ENCODE data around the gene TUBB2A.
"Not testable (repeated sequence)": the region's sequence is repeated elsewhere in the genome, so short reads cannot be mapped to it uniquely, and the experiment has no call there.

TUBB2A gene

GRCh38 chr6:3152689-3153088, 4.7 kb downstream of the TUBB2A start:
- Histone ChIP-seq H3K9me3 (ENCODE audit: control insufficient read depth in 2 of 2, low read length in 2 of 2) (no peaks in the 10 kb centered on the region), H3K36me3 (ENCODE audit: control insufficient read depth in 2 of 2, insufficient read depth in 2 of 2, low read length in 2 of 2) (peaks cover 8 to 14% of the 10 kb centered on the region in 2 donors), H3K4me3 (ENCODE audit: low read length in 2 of 2) (no peak overlapping the region), H3K4me1 (ENCODE audit: control insufficient read depth, insufficient read depth, low read length) (peaks cover 15% of the 10 kb centered on the region), H3K27me3 (ENCODE audit: control insufficient read depth in 1 of 2, insufficient read depth in 2 of 2, low read length in 2 of 2) (no peaks in the 10 kb centered on the region), H3K27ac (ENCODE audit: low read length) (no peak overlapping the region), H3K9ac (ENCODE audit: low read length in 2 of 2) (no peak overlapping the region)

GRCh38 chr6:3151691-3152090, 5.7 kb downstream of the TUBB2A start:
- peaks cover 12 to 17% of the 10 kb centered on the region in 2 donors for H3K36me3 ChIP-seq (ENCODE audit: control insufficient read depth in 2 of 2, insufficient read depth in 2 of 2, low read length in 2 of 2)
- no peaks in the 10 kb centered on the region for H3K9me3 ChIP-seq (ENCODE audit: control insufficient read depth in 2 of 2, low read length in 2 of 2)
- H3K9ac ChIP-seq (ENCODE audit: low read length in 2 of 2) = peak overlapping the region in 1 of 2 donors; percentile 29
- H3K27me3 ChIP-seq (ENCODE audit: control insufficient read depth in 1 of 2, insufficient read depth in 2 of 2, low read length in 2 of 2) = no peaks in the 10 kb centered on the region
- peaks cover 15% of the 10 kb centered on the region for H3K4me1 ChIP-seq (ENCODE audit: control insufficient read depth, insufficient read depth, low read length)
- H3K27ac ChIP-seq (ENCODE audit: low read length) = no peak overlapping the region
- H3K4me3 ChIP-seq (ENCODE audit: low read length in 2 of 2) = no peak overlapping the region

GRCh38 chr6:3147914-3148757, 9.2 kb downstream of the TUBB2A start:
- no peak overlapping the region for H3K4me3 ChIP-seq (ENCODE audit: low read length in 2 of 2)
- H3K9me3 ChIP-seq (ENCODE audit: control insufficient read depth in 2 of 2, low read length in 2 of 2) = no peaks in the 10 kb centered on the region
- peaks cover 7% of the 10 kb centered on the region for H3K4me1 ChIP-seq (ENCODE audit: control insufficient read depth, insufficient read depth, low read length)
- H3K9ac ChIP-seq (ENCODE audit: low read length in 2 of 2) = no peak overlapping the region
- peaks cover 16 to 23% of the 10 kb centered on the region in 2 donors for H3K36me3 ChIP-seq (ENCODE audit: control insufficient read depth in 2 of 2, insufficient read depth in 2 of 2, low read length in 2 of 2)
- H3K27me3 ChIP-seq (ENCODE audit: control insufficient read depth in 1 of 2, insufficient read depth in 2 of 2, low read length in 2 of 2) = no peaks in the 10 kb centered on the region
- H3K27ac ChIP-seq (ENCODE audit: low read length) = no peak overlapping the region

- Histone ChIP-seq H3K9me3 (ENCODE audit: control insufficient read depth in 2 of 2, low read length in 2 of 2) (no peaks in the 10 kb centered on the region), H3K27me3 (ENCODE audit: control insufficient read depth in 1 of 2, insufficient read depth in 2 of 2, low read length in 2 of 2) (no peaks in the 10 kb centered on the region), H3K4me3 (ENCODE audit: low read length in 2 of 2) (no peak overlapping the region), H3K27ac (ENCODE audit: low read length) (no peak overlapping the region), H3K9ac (ENCODE audit: low read length in 2 of 2) (no peak overlapping the region), H3K4me1 (ENCODE audit: control insufficient read depth, insufficient read depth, low read length) (peaks cover 2% of the 10 kb centered on the region), H3K36me3 (ENCODE audit: control insufficient read depth in 2 of 2, insufficient read depth in 2 of 2, low read length in 2 of 2) (peaks cover 21 to 31% of the 10 kb centered on the region in 2 donors)
Measured at GRCh38 chr6:3144571-3144970, 12.8 kb downstream of the TUBB2A start.

- no peak overlapping the region for H3K4me3 ChIP-seq (ENCODE audit: low read length in 2 of 2)
- peaks cover 21 to 30% of the 10 kb centered on the region in 2 donors for H3K36me3 ChIP-seq (ENCODE audit: control insufficient read depth in 2 of 2, insufficient read depth in 2 of 2, low read length in 2 of 2)
- no peaks in the 10 kb centered on the region for H3K9me3 ChIP-seq (ENCODE audit: control insufficient read depth in 2 of 2, low read length in 2 of 2)
- H3K4me1 ChIP-seq (ENCODE audit: control insufficient read depth, insufficient read depth, low read length) = peaks cover 4% of the 10 kb centered on the region
- no peak overlapping the region for H3K27ac ChIP-seq (ENCODE audit: low read length)
- H3K27me3 ChIP-seq (ENCODE audit: control insufficient read depth in 1 of 2, insufficient read depth in 2 of 2, low read length in 2 of 2) = no peaks in the 10 kb centered on the region
- H3K9ac ChIP-seq (ENCODE audit: low read length in 2 of 2) = no peak overlapping the region
Measured at GRCh38 chr6:3143158-3143557, 14.2 kb downstream of the TUBB2A start.

- no peaks in the 10 kb centered on the region for H3K27me3 ChIP-seq (ENCODE audit: control insufficient read depth in 1 of 2, insufficient read depth in 2 of 2, low read length in 2 of 2)
Measured at GRCh38 chr6:3142536-3142935, 14.8 kb downstream of the TUBB2A start.

GRCh38 chr6:3140201-3140600, 17.1 kb downstream of the TUBB2A start:
- Histone ChIP-seq H3K36me3 (ENCODE audit: control insufficient read depth in 2 of 2, insufficient read depth in 2 of 2, low read length in 2 of 2) (peaks cover 15 to 34% of the 10 kb centered on the region in 2 donors), H3K9ac (ENCODE audit: low read length in 2 of 2) (no peak overlapping the region), H3K27me3 (ENCODE audit: control insufficient read depth in 1 of 2, insufficient read depth in 2 of 2, low read length in 2 of 2) (no peaks in the 10 kb centered on the region), H3K4me3 (ENCODE audit: low read length in 2 of 2) (no peak overlapping the region), H3K9me3 (ENCODE audit: control insufficient read depth in 2 of 2, low read length in 2 of 2) (no peaks in the 10 kb centered on the region), H3K27ac (ENCODE audit: low read length) (no peak overlapping the region), H3K4me1 (ENCODE audit: control insufficient read depth, insufficient read depth, low read length) (peaks cover 4% of the 10 kb centered on the region)

More at GRCh38 chr6:3142536-3142935, 14.8 kb downstream of the TUBB2A start:
- Histone ChIP-seq H3K4me1 (ENCODE audit: control insufficient read depth, insufficient read depth, low read length) (peaks cover 4% of the 10 kb centered on the region), H3K4me3 (ENCODE audit: low read length in 2 of 2) (no peak overlapping the region), H3K9me3 (ENCODE audit: control insufficient read depth in 2 of 2, low read length in 2 of 2) (no peaks in the 10 kb centered on the region), H3K9ac (ENCODE audit: low read length in 2 of 2) (no peak overlapping the region), H3K27ac (ENCODE audit: low read length) (no peak overlapping the region), H3K36me3 (ENCODE audit: control insufficient read depth in 2 of 2, insufficient read depth in 2 of 2, low read length in 2 of 2) (peaks cover 15 to 29% of the 10 kb centered on the region in 2 donors)

- Histone ChIP-seq H3K9ac (ENCODE audit: low read length in 2 of 2) (no peak overlapping the region), H3K4me1 (ENCODE audit: control insufficient read depth, insufficient read depth, low read length) (peaks cover 4% of the 10 kb centered on the region), H3K4me3 (ENCODE audit: low read length in 2 of 2) (no peak overlapping the region), H3K9me3 (ENCODE audit: control insufficient read depth in 2 of 2, low read length in 2 of 2) (no peaks in the 10 kb centered on the region), H3K36me3 (ENCODE audit: control insufficient read depth in 2 of 2, insufficient read depth in 2 of 2, low read length in 2 of 2) (peaks cover 15 to 31% of the 10 kb centered on the region in 2 donors), H3K27me3 (ENCODE audit: control insufficient read depth in 1 of 2, insufficient read depth in 2 of 2, low read length in 2 of 2) (no peaks in the 10 kb centered on the region), H3K27ac (ENCODE audit: low read length) (peak overlapping the region; percentile 37)
Measured at GRCh38 chr6:3139090-3139903, 18.0 kb downstream of the TUBB2A start.

GRCh38 chr6:3138341-3138740, 19.0 kb downstream of the TUBB2A start:
- H3K36me3 ChIP-seq (ENCODE audit: control insufficient read depth in 2 of 2, insufficient read depth in 2 of 2, low read length in 2 of 2) = peaks cover 11 to 27% of the 10 kb centered on the region in 2 donors
- no peak overlapping the region for H3K4me3 ChIP-seq (ENCODE audit: low read length in 2 of 2)
- no peak overlapping the region for H3K27ac ChIP-seq (ENCODE audit: low read length)
- H3K9me3 ChIP-seq (ENCODE audit: control insufficient read depth in 2 of 2, low read length in 2 of 2) = no peaks in the 10 kb centered on the region
- no peak overlapping the region for H3K9ac ChIP-seq (ENCODE audit: low read length in 2 of 2)
- peaks cover 4% of the 10 kb centered on the region for H3K4me1 ChIP-seq (ENCODE audit: control insufficient read depth, insufficient read depth, low read length)
- no peaks in the 10 kb centered on the region for H3K27me3 ChIP-seq (ENCODE audit: control insufficient read depth in 1 of 2, insufficient read depth in 2 of 2, low read length in 2 of 2)

- H3K4me3 ChIP-seq (ENCODE audit: low read length in 2 of 2); H3K27me3 ChIP-seq (ENCODE audit: control insufficient read depth in 1 of 2, insufficient read depth in 2 of 2, low read length in 2 of 2); H3K9me3 ChIP-seq (ENCODE audit: control insufficient read depth in 2 of 2, low read length in 2 of 2); H3K27ac ChIP-seq (ENCODE audit: low read length); H3K9ac ChIP-seq (ENCODE audit: low read length in 2 of 2); H3K4me1 ChIP-seq (ENCODE audit: control insufficient read depth, insufficient read depth, low read length): not testable (repeated sequence)
- peaks cover 8 to 26% of the 10 kb centered on the region in 2 donors for H3K36me3 ChIP-seq (ENCODE audit: control insufficient read depth in 2 of 2, insufficient read depth in 2 of 2, low read length in 2 of 2)
Measured at GRCh38 chr6:3137873-3138272, 19.5 kb downstream of the TUBB2A start.

Data from stomach smooth muscle (tissue), 2 donors.